Peyer's patch (tissue), 4 donors: ENCODE results near the gene GRID2IP.

Source experiments
- POLR2A ChIP-seq, 2 donors: fragments of 450-650 bp; IDR thresholded peaks; one replicate each; pipeline ENCODE4 v1.5.1; 2017; ENCODE audit warnings: antibody characterized with exemption in 2 of 2, mild to moderate bottlenecking in 2 of 2, moderate library complexity in 2 of 2
- TF ChIP-seq, protein P1 (sequence below), 6 experiments: fragments of 450-650 bp in 4 of 6; fragments of 200-600 bp in 2 of 6; sonication (generic) in 1 of 6; IDR thresholded peaks; one replicate each; pipeline ENCODE4 v1.5.1; 2017 to 2019; ENCODE audit warnings: antibody characterized with exemption in 6 of 6, mild to moderate bottlenecking in 3 of 6, moderate library complexity in 1 of 6

DNA sequence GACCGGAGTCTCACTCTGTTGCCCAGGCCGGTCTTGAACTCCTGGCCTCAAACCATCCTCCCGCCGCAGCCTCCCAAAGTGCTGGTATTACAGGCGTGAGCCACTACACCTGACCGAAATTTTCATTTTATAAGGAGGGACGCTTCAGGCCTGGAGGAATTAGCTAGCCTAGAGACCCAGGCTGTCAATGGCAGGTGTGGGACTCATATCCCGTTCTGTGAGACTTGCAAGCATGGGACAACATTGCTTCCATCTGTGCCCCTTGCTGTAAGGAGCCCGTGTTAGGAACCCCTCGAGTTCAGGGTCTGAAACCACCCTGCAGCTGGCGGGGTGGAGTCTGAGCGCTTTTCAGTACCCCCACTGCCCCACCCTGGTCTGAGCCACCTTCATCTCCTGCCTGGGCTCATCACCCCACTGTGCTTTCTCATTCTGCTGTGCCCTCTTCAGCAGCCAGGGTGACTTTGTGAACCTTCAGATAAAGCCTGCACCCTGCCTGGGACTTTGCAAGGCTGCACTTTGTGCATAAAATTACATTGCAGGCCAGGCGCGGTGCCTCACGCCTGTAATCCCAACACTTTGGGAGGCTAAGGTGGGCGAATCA is 102.2 kb downstream of the GRID2IP start:
- no peak for TF ChIP-seq POLR2A (IDR thresholded peaks at IDR 0.05)
- TF ChIP-seq, protein P1, sequence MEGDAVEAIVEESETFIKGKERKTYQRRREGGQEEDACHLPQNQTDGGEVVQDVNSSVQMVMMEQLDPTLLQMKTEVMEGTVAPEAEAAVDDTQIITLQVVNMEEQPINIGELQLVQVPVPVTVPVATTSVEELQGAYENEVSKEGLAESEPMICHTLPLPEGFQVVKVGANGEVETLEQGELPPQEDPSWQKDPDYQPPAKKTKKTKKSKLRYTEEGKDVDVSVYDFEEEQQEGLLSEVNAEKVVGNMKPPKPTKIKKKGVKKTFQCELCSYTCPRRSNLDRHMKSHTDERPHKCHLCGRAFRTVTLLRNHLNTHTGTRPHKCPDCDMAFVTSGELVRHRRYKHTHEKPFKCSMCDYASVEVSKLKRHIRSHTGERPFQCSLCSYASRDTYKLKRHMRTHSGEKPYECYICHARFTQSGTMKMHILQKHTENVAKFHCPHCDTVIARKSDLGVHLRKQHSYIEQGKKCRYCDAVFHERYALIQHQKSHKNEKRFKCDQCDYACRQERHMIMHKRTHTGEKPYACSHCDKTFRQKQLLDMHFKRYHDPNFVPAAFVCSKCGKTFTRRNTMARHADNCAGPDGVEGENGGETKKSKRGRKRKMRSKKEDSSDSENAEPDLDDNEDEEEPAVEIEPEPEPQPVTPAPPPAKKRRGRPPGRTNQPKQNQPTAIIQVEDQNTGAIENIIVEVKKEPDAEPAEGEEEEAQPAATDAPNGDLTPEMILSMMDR (IDR thresholded peaks at IDR 0.05) = peak in 2 of 6 experiments; percentile 27 to 31
